GM19467 (cell line): ENCODE measurements around the gene CCT2.

Experiments
- ATAC-seq: cut with Tn5 transposase; IDR thresholded peaks from one replicate; pipeline ENCODE4 v1.9.1; 2021; ENCODE audit warnings: mild to moderate bottlenecking, moderate library complexity; ENCODE audit not compliant: unreplicated experiment

CCT2 gene

DNA sequence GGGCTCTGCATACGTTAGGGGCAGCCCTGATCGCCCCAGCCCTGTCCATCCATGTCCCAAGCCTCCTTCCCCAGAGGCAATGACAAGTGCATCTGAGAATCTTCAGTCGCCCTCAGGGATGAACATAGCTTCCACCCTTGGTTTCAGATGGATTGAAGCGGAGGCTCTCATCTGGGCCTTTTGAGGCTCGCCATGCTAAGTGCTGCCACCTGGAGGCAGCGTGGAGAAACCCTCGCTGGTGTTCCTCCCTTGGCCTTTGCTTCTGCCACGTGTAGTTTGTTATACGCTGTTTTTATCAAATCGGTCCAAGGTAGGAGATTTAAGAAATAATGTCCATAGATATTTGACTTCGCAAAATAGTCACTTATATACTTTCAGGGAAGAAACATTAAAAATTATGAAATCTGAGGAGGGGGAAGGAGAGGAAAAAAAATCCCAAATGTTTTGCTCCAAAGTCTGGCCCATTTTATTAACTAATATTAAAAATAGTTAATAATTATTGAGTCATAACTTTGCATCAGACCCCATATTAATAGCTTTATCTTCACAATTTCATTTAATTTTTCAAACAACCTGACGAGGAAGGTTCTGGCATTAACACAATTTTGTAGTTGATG is 54.2 kb downstream of the CCT2 start:
- peak; percentile 94 for ATAC-seq

DNA sequence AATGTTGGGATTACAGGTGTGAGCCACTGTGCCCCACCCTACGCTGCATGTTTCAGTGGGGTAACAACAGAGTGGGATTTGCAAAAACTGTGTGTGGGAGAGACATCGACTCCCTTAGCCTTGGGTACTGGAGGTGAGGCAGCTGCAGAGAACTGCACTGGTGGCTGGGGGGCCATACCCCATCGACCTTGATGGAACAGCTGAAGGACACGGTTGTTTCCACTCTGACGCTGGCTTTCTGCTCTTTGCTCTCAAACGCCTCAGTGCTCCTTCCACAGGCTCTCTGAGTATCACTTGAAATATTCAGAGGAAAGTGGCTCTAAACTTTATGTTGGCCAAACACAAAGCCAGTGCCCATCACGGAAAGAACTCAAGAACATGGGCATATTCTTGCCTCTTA is 56.3 kb downstream of the CCT2 start:
- no peak for ATAC-seq

DNA sequence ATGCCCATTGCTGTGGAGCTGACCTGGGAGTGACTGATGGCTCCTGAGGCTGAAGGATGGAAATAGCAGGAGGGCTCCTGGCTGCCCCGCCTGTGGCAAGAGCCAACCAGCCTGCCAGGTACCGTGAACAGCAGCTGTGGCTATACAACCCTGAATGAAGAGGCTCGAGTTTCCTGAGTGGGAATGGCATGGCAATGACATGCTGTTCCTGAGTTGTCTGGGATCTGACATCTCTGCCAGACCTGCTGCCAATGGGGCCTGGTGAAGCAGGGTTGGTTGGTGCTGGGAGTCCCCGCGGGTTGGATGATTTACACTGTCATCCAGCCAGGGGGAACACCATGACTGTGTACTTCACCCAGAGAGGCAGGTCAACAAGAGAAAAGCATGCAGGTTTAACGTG is 57.3 kb downstream of the CCT2 start:
- no peak for ATAC-seq

DNA sequence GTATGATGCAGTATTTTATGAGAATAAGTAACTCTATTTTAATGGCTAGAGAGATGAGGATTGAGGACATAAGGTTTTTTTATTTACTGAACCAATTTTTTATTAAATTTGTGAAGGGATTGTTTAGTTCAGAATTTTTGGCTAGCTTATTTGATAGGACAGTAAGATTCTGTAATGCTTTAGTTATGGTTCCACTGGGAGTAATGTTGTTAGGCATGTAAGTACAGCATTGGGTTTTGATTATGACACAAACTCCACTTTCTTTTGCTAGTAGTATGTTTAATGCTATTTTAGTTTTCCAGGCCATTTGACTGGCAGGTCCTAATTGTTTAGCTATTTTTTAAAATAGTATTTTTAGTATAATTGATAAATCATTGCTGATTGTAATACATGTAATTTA is 59.3 kb downstream of the CCT2 start:
- no peak for ATAC-seq

DNA sequence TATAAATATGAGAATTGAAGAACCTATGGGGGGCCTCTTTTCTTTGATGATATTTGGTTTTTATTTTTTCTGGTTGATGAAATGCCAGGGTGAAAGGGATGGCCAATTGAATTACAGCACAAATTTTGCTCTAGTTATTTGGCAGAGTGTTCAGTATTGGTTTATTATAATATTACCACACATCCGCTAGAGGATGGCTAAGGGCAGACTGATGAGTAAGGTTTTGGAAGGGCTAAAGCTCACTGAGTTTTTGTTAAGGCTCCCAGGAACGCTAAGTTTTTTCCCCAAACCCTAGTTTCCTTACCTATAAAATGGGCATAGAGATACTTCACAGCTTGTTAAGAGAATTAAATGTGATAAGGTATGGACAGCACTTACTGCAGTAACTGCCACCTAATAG is 59.8 kb downstream of the CCT2 start:
- no peak for ATAC-seq

DNA sequence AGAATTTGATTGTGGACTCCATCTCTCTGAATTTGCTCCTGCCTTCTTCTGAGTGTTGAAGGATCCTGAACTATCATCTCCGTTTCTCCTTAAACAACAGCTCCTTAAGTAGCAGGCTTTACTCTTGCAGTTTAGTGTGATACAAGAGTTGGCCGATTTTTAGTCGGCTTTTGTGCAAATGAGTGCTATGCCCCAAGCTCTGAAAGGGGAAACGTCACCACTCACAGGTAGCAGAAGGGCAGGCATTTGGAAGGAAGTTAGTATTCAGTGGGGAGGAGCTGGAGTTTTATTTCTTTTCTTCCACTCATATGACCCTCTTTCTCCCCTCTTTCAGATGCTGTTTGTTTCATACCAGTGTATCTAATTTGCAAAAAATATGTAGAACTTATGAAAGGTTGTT is 61.9 kb downstream of the CCT2 start:
- ATAC-seq = no peak

DNA sequence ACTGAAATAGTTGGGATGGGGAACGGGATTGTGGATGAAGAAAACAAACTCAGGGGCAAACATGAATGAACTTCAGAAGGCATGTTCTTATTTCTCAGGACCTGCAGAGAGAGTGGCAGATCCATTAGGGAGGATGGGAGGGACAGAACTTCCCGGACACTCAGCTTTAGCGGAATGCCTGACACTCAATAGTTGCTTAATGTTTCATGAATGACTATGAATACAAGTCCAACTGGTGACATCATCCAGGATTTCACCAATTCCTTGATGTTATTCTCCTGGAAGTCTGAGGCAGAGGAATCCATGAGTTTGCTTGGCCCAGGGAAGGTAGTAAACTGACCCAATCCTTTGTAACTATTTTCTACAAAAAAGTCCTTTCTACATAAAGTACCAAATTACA is 63.2 kb downstream of the CCT2 start:
- ATAC-seq = no peak

DNA sequence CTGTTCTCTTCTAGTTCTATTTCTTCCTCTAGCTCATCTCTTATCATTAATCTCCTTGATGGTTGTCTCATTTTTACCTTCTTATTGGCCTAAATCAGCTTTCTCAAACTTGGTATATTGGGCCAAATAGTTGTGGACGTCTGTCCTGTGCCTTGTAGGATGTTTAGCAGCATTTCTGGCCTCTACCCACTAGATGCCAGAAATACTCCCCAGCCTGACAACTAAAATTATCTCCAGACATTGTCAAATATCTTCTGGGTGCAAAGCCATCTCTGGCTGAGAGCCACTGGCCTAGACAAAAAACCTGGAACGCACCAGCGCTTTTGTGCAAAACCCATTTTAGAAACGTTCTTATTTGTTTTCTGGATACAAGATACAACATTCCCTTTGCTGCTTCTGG is 64.3 kb downstream of the CCT2 start:
- ATAC-seq = no peak
